IPS-NIHi7 (cell line): ENCODE measurements around the gene TAAR5.
"Not testable (repeated sequence)": the region's sequence is repeated elsewhere in the genome, so short reads cannot be mapped to it uniquely, and the experiment has no call there.

Experiments
- DNase-seq: peaks from one replicate; pipeline ENCODE4 v3.0.0; 2012; ENCODE audit warnings: mixed read lengths; ENCODE audit errors: extremely low spot score

The TAAR5 gene

GRCh38 chr6:132589454-132589853, at the start of gene TAAR5:
TSS of gene TAAR5 (minus strand) at chr6:132589741. CDS start at chr6:132589686, 55 bp downstream.
- no peak for DNase-seq

- not testable (repeated sequence) for DNase-seq
Measured at GRCh38 chr6:132637135-132637534, 47.6 kb upstream of the TAAR5 start.

- DNase-seq, result not testable (repeated sequence)
Measured at GRCh38 chr6:132635906-132636305, 46.4 kb upstream of the TAAR5 start.

- DNase-seq, result not testable (repeated sequence)
Measured at GRCh38 chr6:132635288-132635687, 45.7 kb upstream of the TAAR5 start.

GRCh38 chr6:132634796-132635195, 45.3 kb upstream of the TAAR5 start:
- DNase-seq, result no peak

- no peak for DNase-seq
Measured at GRCh38 chr6:132633362-132633761, 43.8 kb upstream of the TAAR5 start.

GRCh38 chr6:132624175-132624574, 34.6 kb upstream of the TAAR5 start, which contains the start of gene TAAR2:
TSS of gene TAAR2 (minus strand) at chr6:132624275. CDS start at chr6:132624275, 0 bp downstream.
- no peak for DNase-seq

- DNase-seq, result no peak
Measured at GRCh38 chr6:132623106-132623845, 33.7 kb upstream of the TAAR5 start.

GRCh38 chr6:132616677-132617076, 27.1 kb upstream of the TAAR5 start:
- no peak for DNase-seq

GRCh38 chr6:132614554-132614953, 25.0 kb upstream of the TAAR5 start:
- DNase-seq, result no peak

GRCh38 chr6:132612449-132613108, 23.0 kb upstream of the TAAR5 start:
- no peak for DNase-seq

GRCh38 chr6:132611616-132612015, 22.1 kb upstream of the TAAR5 start:
- DNase-seq, result no peak

GRCh38 chr6:132607544-132608233, 18.1 kb upstream of the TAAR5 start:
- no peak for DNase-seq

GRCh38 chr6:132604635-132605152, 15.2 kb upstream of the TAAR5 start:
- DNase-seq, result no peak

GRCh38 chr6:132600900-132601299, 11.4 kb upstream of the TAAR5 start:
- not testable (repeated sequence) for DNase-seq

GRCh38 chr6:132598473-132598872, 8.9 kb upstream of the TAAR5 start:
- DNase-seq, result peak; percentile 64

GRCh38 chr6:132596201-132596600, 6.7 kb upstream of the TAAR5 start:
- DNase-seq, result no peak

- no peak for DNase-seq
Measured at GRCh38 chr6:132592855-132593254, 3.3 kb upstream of the TAAR5 start.

- DNase-seq, result no peak
Measured at GRCh38 chr6:132590362-132590761, 821 bp upstream of the TAAR5 start.

GRCh38 chr6:132587424-132587823, 2.1 kb downstream of the TAAR5 start:
- no peak for DNase-seq

GRCh38 chr6:132584698-132585097, 4.8 kb downstream of the TAAR5 start:
- DNase-seq, result no peak

GRCh38 chr6:132571774-132572173, 17.8 kb downstream of the TAAR5 start:
- no peak for DNase-seq
